ENCODE data around the gene CCDC146. TPM values are rescaled to one million over a fixed set of nuclear protein-coding genes. Genes with fewer than 3 reads are reported as not detected.

Gene CCDC146
- total and polyA plus RNA-seq, 10 of the 15 experiments (the other 5 are each of a cell fraction or from before 2014, with no cell fraction given) = 0.28 to 5.3 (median 1.3) TPM

- no peak overlapping the region for H3K9ac ChIP-seq (ENCODE audit: control insufficient read depth, insufficient read depth, low read length)
- intact Hi-C loops (cut with micrococcal nuclease; ENCODE audit: unreplicated experiment) (loop anchor here (1.0 to 2.0 kb wide), 3 partner anchors 63 to 207 kb away; partner anchors contain the start of gene CCDC146), in situ Hi-C loops (cut with MboI) (loop anchor here (5.0 kb wide), 2 partner anchors 82 to 202 kb away; no protein-coding TSS in a partner anchor)
- H3K4me3 ChIP-seq = no peak overlapping the region
- ChIA-PET SMC1A (ENCODE audit: uncharacterized antibody, unreplicated experiment) (interaction anchor here (1.4 to 3.5 kb wide), 8 partner anchors 19 to 130 kb away, joined by 3 to 83 read pairs (median 6); partner anchors contain the start of gene FGL2), RAD21 (ENCODE audit: unreplicated experiment) (interaction anchor here (1.2 to 3.2 kb wide), 5 partner anchors 79 to 211 kb away, joined by 3 to 87 read pairs (median 4); no protein-coding TSS in a partner anchor), CTCF (interaction anchor here (0.6 to 2.4 kb wide), 4 partner anchors 14 to 218 kb away, joined by 3 to 11 read pairs (median 4); no protein-coding TSS in a partner anchor), POLR2A (interaction anchor here (1.8 to 1.9 kb wide), 2 partner anchors 22 to 83 kb away, joined by 5 to 7 read pairs; no protein-coding TSS in a partner anchor)
- H3K79me2 ChIP-seq (ENCODE audit: control insufficient read depth, insufficient read depth, low read length) = no peaks in the 10 kb centered on the region
- FAIRE-seq = no peak
- peak overlapping the region; percentile 82 for H3K4me2 ChIP-seq (ENCODE audit: control insufficient read depth, insufficient read depth)
- WGBS (ENCODE audit: insufficient coverage, insufficient replicate concordance, low lambda C conversion rate, missing lambda C conversion rate) = 75% methylated on average over 4 of the region's 4 CpGs
- peak overlapping the region; percentile 30; the same call in 1 of the 2 replicates for H2AFZ ChIP-seq (ENCODE audit: control insufficient read depth, low read depth, low read length)
- H3K9me3 ChIP-seq (replicated peaks; ENCODE audit: control insufficient read depth, insufficient read depth, low read length) = no peaks in the 10 kb centered on the region
- H3K36me3 ChIP-seq (ENCODE audit: control insufficient read depth in 2 of 2, insufficient read depth in 2 of 2, low read length in 1 of 2) = peaks cover 0 to 3% of the 10 kb centered on the region in 2 experiments; a peak in 1 of 4 replicates
- H4K20me1 ChIP-seq (ENCODE audit: control insufficient read depth, insufficient read depth) = no peaks in the 10 kb centered on the region
- H3K27me3 ChIP-seq (replicated peaks in 1 of 2; ENCODE audit: control insufficient read depth in 2 of 2, insufficient read depth in 2 of 2, low read length in 1 of 2) = no peaks in the 10 kb centered on the region
- H3K4me1 ChIP-seq (ENCODE audit: control insufficient read depth, insufficient read depth, low read length) = peaks cover 42% of the 10 kb centered on the region
- no TSS peak for BruUV-seq (replicated peaks)
- DNase-seq (ENCODE audit: low read depth, low spot score) = no peak
- TF ChIP-seq EED (IDR thresholded peaks at IDR 0.05; ENCODE audit: low read depth) (peak; percentile 42; the same call in 1 of the 2 replicates), ETV6 (conservative IDR thresholded peaks at IDR 0.05 in 1 of 2, IDR thresholded peaks at IDR 0.05 in 1 of 2; ENCODE audit: borderline replicate concordance in 1 of 2, low read depth in 1 of 2) (0 out of 4 replicates have a peak, but pooled peaks of 1 of the 2 experiments have one; percentile 36), JUNB (IDR thresholded peaks at IDR 0.05) (peak; percentile 79), SMAD1 (IDR thresholded peaks at IDR 0.05; ENCODE audit: low read depth, partially characterized antibody) (no peak), CHD4 (IDR thresholded peaks at IDR 0.05) (no peak), BCL11A (IDR thresholded peaks at IDR 0.05; ENCODE audit: low read depth, low read length) (0 out of 2 replicates have a peak, but pooled peaks have one; percentile 7)
- peak overlapping the region; percentile 69 for H3K27ac ChIP-seq (ENCODE audit: control insufficient read depth, insufficient read depth)
- peak; percentile 17 for ATAC-seq
Measured at GRCh38 chr7:77329466-77330168, 207.2 kb downstream of the CCDC146 start.

Measured in GM12878 (cell line).